SKM-1 treated with dmso at 0.1 percent for 144 hours (cell line): ENCODE measurements around the gene PTBP3.

Source experiments
- DNase-seq: peaks from one replicate; lab custom pipeline; 2025; ENCODE audit not compliant: unreplicated experiment; lab: John Stamatoyannopoulos, UW

The PTBP3 gene

DNA sequence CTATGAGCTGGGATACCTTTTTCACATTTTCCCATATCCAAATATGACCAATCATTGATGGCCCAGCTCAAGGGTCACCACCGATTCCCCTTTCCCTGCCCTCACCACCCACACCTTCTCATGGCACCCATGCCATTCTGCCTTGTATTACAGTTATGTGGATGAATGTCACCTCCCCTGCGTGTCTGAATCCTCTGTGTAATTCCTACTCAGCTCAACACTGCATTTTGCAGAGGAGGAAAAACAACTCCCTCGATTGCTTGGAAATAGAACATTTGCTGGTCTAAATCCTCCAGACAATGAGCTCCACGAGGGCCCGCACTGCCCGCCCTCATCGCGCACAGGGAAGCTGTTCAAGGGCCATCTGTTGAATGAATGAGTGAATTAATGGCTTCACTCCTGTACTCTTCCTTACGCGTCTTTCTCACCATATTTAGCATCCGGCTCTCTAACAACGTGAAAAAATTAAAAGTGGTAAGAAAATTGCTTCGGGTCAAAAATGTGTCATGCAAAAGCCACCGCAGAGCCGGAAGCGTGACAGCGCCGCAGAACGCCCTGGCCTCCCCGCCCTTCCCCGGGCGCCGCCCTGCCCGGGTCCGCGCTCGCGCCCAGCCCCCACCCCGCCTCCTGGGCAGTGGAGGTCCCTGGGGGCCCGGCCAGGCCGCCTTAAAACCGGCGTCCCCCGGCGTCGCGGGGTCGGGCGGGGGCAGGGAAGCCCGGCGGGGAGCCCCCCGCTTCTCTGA is 159.0 kb downstream of the PTBP3 start:
- DNase-seq: peak; percentile 14

DNA sequence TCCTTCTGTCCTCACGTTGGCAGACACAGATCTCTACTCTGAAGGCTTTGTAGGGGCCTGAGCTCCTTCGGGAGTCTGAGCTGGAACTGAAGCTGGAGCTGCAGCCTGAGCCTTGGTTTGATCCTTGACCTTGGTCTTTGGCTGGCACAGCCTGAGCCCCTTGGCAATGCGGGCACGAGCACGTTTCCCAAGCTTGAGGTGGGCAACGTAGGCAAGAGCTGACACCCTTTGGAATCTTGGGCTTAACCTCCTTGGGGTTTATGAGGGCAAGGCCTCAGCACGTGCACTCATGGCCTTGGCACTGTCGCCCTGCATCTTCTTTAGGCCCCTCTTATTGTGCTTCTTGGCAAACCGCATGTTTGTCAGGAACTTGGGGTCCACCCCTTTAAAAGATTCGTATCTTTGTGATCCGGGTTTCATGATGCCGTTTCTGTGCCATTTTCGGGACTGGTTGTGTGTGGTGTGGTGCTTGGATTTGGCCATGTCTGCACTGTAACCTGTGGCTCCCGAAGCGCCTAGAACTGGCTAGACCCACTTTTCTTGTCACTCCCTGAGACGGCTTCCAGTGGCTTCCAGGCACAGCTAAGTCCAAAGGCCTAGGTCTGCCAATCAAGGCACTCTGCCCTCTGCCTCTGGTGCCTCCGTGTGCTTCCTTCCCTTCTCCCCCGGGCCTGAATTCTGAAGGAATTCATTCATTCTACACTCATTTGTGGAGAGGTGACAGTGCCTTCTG is 159.8 kb downstream of the PTBP3 start:
- no peak for DNase-seq

DNA sequence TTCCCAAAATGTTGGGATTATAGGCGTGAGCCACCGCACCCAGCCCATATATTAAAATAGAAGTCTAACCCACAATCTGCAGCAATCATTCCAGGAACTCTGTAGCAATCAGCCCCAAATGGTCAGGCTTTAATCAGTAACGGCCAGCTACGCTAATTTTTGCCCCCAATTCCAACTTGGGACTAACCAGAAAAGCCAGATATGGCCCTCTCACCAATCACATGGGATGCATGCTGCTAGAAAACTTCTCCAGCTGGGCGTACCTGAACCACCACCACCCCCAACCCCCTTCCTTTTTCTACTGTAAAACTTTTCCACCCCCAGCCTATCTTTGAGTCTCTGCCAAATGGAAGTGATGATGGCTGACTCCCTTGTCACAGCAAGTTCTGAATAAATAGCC is 162.5 kb downstream of the PTBP3 start:
- DNase-seq: no peak

DNA sequence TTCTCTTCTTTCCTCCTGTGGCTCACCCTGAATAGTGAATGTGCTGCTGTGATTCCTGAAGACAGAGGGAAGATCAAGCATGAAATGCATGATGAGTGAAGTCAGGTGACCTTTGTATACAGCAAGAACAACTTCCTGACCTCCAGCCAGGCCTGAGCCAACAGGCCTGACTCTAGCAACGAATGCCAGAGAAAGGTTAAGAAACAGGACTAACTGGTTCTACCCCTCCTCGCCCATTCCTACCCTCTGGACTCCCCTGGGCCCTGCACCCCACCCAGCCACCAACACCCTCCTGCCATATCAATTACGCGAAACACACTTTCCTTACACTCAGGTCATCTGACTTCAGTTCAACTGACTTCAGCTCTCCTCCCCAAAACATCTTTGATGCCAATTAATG is 163.2 kb downstream of the PTBP3 start:
- DNase-seq: no peak

DNA sequence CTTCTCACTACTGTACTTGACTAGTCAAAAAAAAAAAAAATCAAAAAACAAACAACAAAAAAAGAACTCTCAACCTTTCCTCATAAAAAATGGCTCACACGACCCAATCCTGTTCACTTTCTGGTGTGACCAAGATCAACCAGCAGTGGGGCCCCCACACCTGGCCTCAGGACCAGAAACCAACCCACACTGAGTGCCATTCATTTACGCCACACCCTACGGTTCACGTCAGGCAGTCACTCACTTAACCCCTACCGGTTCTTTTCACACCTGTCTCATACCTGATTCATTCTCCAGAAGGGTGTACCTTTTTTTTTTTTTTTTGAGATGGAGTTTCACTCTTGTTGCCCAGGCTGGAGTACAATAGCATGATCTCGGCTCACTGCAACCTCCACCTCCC is 164.1 kb downstream of the PTBP3 start:
- no peak for DNase-seq

DNA sequence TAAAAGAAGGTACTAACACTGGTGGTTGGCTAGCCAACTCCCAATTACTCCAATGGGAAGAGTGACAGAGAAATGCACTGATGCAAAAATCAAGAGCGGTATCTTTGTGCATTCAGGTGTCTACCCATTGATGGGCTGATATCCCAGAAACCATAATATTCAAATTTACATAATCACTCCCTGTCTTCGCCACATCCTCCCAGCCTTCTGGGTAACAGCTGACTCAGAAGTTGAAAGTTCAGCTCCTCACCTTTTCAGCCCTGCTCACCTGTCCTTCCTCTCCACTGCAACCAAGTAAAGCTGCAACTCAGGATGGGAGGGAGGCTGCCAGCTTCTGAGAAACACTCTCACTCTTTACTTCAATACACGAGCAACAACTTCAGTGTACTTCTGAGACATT is 165.2 kb downstream of the PTBP3 start:
- DNase-seq: no peak
